A204.1 (cell line): Measurements from ENCODE around the gene SETD7.
A peak's percentile ranks its signal among the peaks of the same experiment; 100 is the strongest.

ENCODE experiments used
- FAIRE-seq: peaks from 2 replicates; lab custom pipeline; 2012; peaks lifted over from hg19 to GRCh38; lab: Jason Lieb, UNC

SETD7 gene

GRCh38 chr4:139556071-139556723 lies at the start of gene SETD7:
Gene SETD7 (minus strand): TSS chr4:139556219. CDS start chr4:139556137, 82 bp downstream.
- no peak for FAIRE-seq

GRCh38 chr4:139605516-139605915 lies 49.5 kb upstream of the SETD7 start:
- no peak for FAIRE-seq

- FAIRE-seq = peak; percentile 79
Observed at GRCh38 chr4:139603576-139604410, 47.8 kb upstream of the SETD7 start.

- no peak for FAIRE-seq
Observed at GRCh38 chr4:139602776-139603360, 46.8 kb upstream of the SETD7 start.

GRCh38 chr4:139600662-139601061 lies 44.6 kb upstream of the SETD7 start:
- no peak for FAIRE-seq

GRCh38 chr4:139599594-139600374 lies 43.8 kb upstream of the SETD7 start:
- no peak for FAIRE-seq

GRCh38 chr4:139599076-139599475 lies 43.1 kb upstream of the SETD7 start:
- no peak for FAIRE-seq

- no peak for FAIRE-seq
Observed at GRCh38 chr4:139596684-139597279, 40.8 kb upstream of the SETD7 start.

GRCh38 chr4:139596034-139596683 lies 40.1 kb upstream of the SETD7 start:
- no peak for FAIRE-seq

GRCh38 chr4:139594591-139595185 lies 38.7 kb upstream of the SETD7 start:
- FAIRE-seq = no peak

GRCh38 chr4:139593091-139593564 lies 37.1 kb upstream of the SETD7 start:
- FAIRE-seq = no peak

GRCh38 chr4:139589336-139590018 lies 33.5 kb upstream of the SETD7 start:
- FAIRE-seq = no peak

- no peak for FAIRE-seq
Observed at GRCh38 chr4:139587446-139587845, 31.4 kb upstream of the SETD7 start.

GRCh38 chr4:139585473-139585872 lies 29.5 kb upstream of the SETD7 start:
- no peak for FAIRE-seq

GRCh38 chr4:139584784-139585183 lies 28.8 kb upstream of the SETD7 start:
- no peak for FAIRE-seq

- no peak for FAIRE-seq
Observed at GRCh38 chr4:139584013-139584412, 28.0 kb upstream of the SETD7 start.

GRCh38 chr4:139582044-139582443 lies 26.0 kb upstream of the SETD7 start:
- FAIRE-seq = no peak

- no peak for FAIRE-seq
Observed at GRCh38 chr4:139581096-139581495, 25.1 kb upstream of the SETD7 start.

GRCh38 chr4:139576219-139576618 lies 20.2 kb upstream of the SETD7 start:
- no peak for FAIRE-seq

- no peak for FAIRE-seq
Observed at GRCh38 chr4:139575072-139575471, 19.1 kb upstream of the SETD7 start.
